Measurements from ENCODE around the gene RFX4.

Gene RFX4

GRCh38 chr12:106704081-106704480 lies 121.3 kb downstream of the RFX4 start:
- H3K4me1 ChIP-seq (ENCODE audit: insufficient read depth, low read length) = no peaks in the 10 kb centered on the region
- H3K36me3 ChIP-seq (ENCODE audit: insufficient read depth, low read length) = no peaks in the 10 kb centered on the region
- H3K4me3 ChIP-seq (ENCODE audit: low read depth in 1 of 2, low read length in 2 of 2) = no peak overlapping the region
- H3K27ac ChIP-seq (ENCODE audit: low read depth, low read length) = no peak overlapping the region
- no peak overlapping the region for H3K9ac ChIP-seq (ENCODE audit: low read length)
- no peaks in the 10 kb centered on the region for H3K27me3 ChIP-seq (ENCODE audit: control insufficient read depth in 1 of 2, insufficient read depth in 2 of 2, low read length in 2 of 2)
- no peaks in the 10 kb centered on the region for H3K9me3 ChIP-seq (ENCODE audit: low read length)

DNA sequence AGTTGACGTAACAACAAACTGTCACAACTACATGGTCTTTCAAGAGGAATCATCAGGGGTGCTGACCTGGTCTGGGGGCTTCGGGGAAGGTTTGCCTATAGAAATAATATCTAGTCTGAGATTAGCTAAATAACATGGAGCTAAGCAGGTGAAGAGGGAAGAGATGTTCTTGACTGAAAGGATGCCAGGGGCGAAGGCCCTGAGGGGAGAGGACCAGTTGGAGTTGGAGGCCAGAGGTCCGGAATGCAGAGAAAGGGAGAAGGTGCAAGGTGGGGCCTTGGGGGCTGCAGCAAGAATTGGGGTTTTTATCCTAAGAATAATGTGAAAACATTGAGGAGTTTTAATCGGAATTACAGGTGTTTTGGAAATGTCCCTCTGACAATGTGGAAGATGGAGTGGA lies 123.2 kb downstream of the RFX4 start:
- Histone ChIP-seq H3K4me3 (ENCODE audit: low read depth in 1 of 2, low read length in 2 of 2) (no peak overlapping the region), H3K9me3 (ENCODE audit: low read length) (no peaks in the 10 kb centered on the region), H3K9ac (ENCODE audit: low read length) (no peak overlapping the region), H3K4me1 (ENCODE audit: insufficient read depth, low read length) (no peaks in the 10 kb centered on the region), H3K27me3 (ENCODE audit: control insufficient read depth in 1 of 2, insufficient read depth in 2 of 2, low read length in 2 of 2) (no peaks in the 10 kb centered on the region), H3K27ac (ENCODE audit: low read depth, low read length) (no peak overlapping the region), H3K36me3 (ENCODE audit: insufficient read depth, low read length) (no peaks in the 10 kb centered on the region)

- H3K9me3 ChIP-seq (ENCODE audit: low read length) = no peaks in the 10 kb centered on the region
- no peaks in the 10 kb centered on the region for H3K4me1 ChIP-seq (ENCODE audit: insufficient read depth, low read length)
- H3K36me3 ChIP-seq (ENCODE audit: insufficient read depth, low read length) = no peaks in the 10 kb centered on the region
- H3K27me3 ChIP-seq (ENCODE audit: control insufficient read depth in 1 of 2, insufficient read depth in 2 of 2, low read length in 2 of 2) = no peaks in the 10 kb centered on the region
- no peak overlapping the region for H3K4me3 ChIP-seq (ENCODE audit: low read depth in 1 of 2, low read length in 2 of 2)
- H3K27ac ChIP-seq (ENCODE audit: low read depth, low read length) = no peak overlapping the region
- no peak overlapping the region for H3K9ac ChIP-seq (ENCODE audit: low read length)
Observed at GRCh38 chr12:106709068-106709511, 126.3 kb downstream of the RFX4 start.

- H3K36me3 ChIP-seq (ENCODE audit: insufficient read depth, low read length) = no peaks in the 10 kb centered on the region
- no peaks in the 10 kb centered on the region for H3K9me3 ChIP-seq (ENCODE audit: low read length)
- no peaks in the 10 kb centered on the region for H3K4me1 ChIP-seq (ENCODE audit: insufficient read depth, low read length)
- H3K9ac ChIP-seq (ENCODE audit: low read length) = no peak overlapping the region
- no peaks in the 10 kb centered on the region for H3K27me3 ChIP-seq (ENCODE audit: control insufficient read depth in 1 of 2, insufficient read depth in 2 of 2, low read length in 2 of 2)
- no peak overlapping the region for H3K27ac ChIP-seq (ENCODE audit: low read depth, low read length)
- H3K4me3 ChIP-seq (ENCODE audit: low read depth in 1 of 2, low read length in 2 of 2) = no peak overlapping the region
Observed at GRCh38 chr12:106710143-106710893, 127.5 kb downstream of the RFX4 start.

DNA sequence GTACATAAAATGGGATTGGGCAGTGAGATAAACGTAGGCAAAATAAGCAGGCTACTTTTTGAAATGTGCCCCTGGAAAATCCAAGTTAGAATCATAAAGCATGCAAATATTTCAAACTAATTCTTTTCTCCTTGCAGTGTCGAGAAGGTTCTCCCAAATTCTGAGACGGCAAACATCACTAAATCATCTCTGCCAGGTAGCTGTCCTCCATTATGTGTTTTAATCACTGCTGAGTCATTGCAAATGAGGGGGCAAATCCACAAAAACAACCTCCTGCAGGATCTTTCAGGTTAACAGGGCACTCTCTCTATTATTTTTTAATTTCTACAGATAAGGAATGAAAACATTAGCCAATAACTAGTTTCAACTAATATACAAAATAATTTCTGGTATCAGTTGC lies 128.5 kb downstream of the RFX4 start:
- Histone ChIP-seq H3K4me1 (ENCODE audit: insufficient read depth, low read length) (no peaks in the 10 kb centered on the region), H3K4me3 (ENCODE audit: low read depth in 1 of 2, low read length in 2 of 2) (no peak overlapping the region), H3K9ac (ENCODE audit: low read length) (no peak overlapping the region), H3K27ac (ENCODE audit: low read depth, low read length) (no peak overlapping the region), H3K9me3 (ENCODE audit: low read length) (no peaks in the 10 kb centered on the region), H3K27me3 (ENCODE audit: control insufficient read depth in 1 of 2, insufficient read depth in 2 of 2, low read length in 2 of 2) (no peaks in the 10 kb centered on the region), H3K36me3 (ENCODE audit: insufficient read depth, low read length) (no peaks in the 10 kb centered on the region)

DNA sequence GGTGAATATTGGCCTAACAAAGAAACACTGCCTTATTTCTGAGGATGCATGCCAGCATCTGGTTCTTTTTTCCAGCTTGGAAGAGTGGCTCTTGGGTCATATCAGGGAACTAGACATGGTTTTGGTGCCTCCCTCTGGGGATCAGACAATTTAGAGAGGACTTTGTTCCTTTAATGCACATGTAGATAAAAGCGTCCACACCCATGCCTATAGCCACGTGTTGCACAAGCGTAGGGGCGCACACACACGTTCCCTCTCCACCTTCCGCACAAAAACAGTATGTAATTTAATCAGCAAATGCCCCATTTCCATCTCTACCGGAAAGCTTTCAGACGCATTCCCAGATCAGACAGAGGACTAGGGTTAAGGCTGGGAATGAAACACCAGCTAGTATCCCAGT lies 130.0 kb downstream of the RFX4 start:
- Histone ChIP-seq H3K9me3 (ENCODE audit: low read length) (no peaks in the 10 kb centered on the region), H3K27ac (ENCODE audit: low read depth, low read length) (no peak overlapping the region), H3K27me3 (ENCODE audit: control insufficient read depth in 1 of 2, insufficient read depth in 2 of 2, low read length in 2 of 2) (no peaks in the 10 kb centered on the region), H3K4me1 (ENCODE audit: insufficient read depth, low read length) (no peaks in the 10 kb centered on the region), H3K9ac (ENCODE audit: low read length) (no peak overlapping the region), H3K36me3 (ENCODE audit: insufficient read depth, low read length) (no peaks in the 10 kb centered on the region), H3K4me3 (ENCODE audit: low read depth in 1 of 2, low read length in 2 of 2) (no peak overlapping the region)

DNA sequence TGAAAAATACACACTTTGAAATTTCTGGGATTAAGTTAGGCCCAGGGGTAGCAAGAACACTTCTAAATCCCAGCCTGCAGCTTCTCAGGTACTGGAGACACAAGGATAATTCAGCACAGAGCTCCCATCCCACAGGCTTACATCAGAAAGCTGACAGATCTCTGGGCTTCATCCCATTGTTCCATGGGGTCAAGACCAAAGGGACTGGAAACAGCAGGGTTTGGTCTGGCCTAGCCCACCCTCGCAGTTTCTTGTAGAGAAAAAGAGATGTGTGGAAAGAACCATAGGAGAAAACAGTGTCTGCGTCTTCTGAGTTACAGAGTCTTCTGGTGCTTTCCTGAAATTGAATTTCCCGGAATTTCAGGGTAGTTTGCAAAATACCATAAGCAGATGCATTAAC lies 132.1 kb downstream of the RFX4 start:
- Histone ChIP-seq H3K4me3 (ENCODE audit: low read depth in 1 of 2, low read length in 2 of 2) (no peak overlapping the region), H3K36me3 (ENCODE audit: insufficient read depth, low read length) (no peaks in the 10 kb centered on the region), H3K27me3 (ENCODE audit: control insufficient read depth in 1 of 2, insufficient read depth in 2 of 2, low read length in 2 of 2) (peaks cover 0 to 4% of the 10 kb centered on the region in 2 donors), H3K4me1 (ENCODE audit: insufficient read depth, low read length) (no peaks in the 10 kb centered on the region), H3K9ac (ENCODE audit: low read length) (no peak overlapping the region), H3K27ac (ENCODE audit: low read depth, low read length) (no peak overlapping the region), H3K9me3 (ENCODE audit: low read length) (no peaks in the 10 kb centered on the region)

DNA sequence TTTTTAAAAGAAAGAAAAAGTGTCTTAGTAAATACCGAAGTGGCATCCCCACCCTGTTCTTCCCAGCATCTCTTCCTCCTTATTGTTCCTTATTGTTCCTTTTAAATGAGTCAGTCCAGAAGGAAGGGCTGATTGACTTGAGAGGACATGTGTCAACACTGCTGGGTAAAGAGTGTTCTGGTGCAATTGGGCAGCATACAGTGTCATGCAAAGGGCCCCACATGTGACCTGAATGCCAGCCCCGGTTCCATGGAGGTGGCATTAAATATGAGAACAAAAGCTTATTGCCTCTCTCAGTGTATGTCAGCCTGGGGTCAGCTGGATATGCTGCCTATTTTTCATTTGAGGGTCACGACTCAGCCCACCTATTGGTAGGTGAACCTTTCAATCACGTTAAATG lies 132.8 kb downstream of the RFX4 start:
- H3K9ac ChIP-seq (ENCODE audit: low read length) = no peak overlapping the region
- no peaks in the 10 kb centered on the region for H3K36me3 ChIP-seq (ENCODE audit: insufficient read depth, low read length)
- peaks cover 0 to 4% of the 10 kb centered on the region in 2 donors for H3K27me3 ChIP-seq (ENCODE audit: control insufficient read depth in 1 of 2, insufficient read depth in 2 of 2, low read length in 2 of 2)
- no peak overlapping the region for H3K27ac ChIP-seq (ENCODE audit: low read depth, low read length)
- H3K4me3 ChIP-seq (ENCODE audit: low read depth in 1 of 2, low read length in 2 of 2) = no peak overlapping the region
- no peaks in the 10 kb centered on the region for H3K4me1 ChIP-seq (ENCODE audit: insufficient read depth, low read length)
- no peaks in the 10 kb centered on the region for H3K9me3 ChIP-seq (ENCODE audit: low read length)

DNA sequence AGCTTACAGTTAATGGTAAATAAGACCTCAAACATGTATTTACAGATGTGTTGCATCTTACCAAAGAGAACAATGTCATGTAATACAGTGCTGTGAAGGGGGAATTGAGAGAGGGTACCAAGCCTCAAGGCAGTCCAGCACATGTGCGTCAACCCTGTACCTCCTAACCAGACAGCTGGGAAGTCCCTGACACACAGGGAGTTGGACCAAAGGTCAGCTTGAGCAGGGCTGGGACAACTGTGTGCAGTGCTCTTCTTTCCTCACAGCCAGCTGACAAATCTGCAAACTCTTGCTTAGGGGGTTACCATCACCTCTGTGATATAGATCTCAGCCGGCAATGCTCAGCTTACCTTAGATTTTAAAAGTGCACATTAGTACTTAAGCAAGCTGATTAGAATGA lies 134.9 kb downstream of the RFX4 start:
- Histone ChIP-seq H3K9ac (ENCODE audit: low read length) (no peak overlapping the region), H3K27ac (ENCODE audit: low read depth, low read length) (no peak overlapping the region), H3K36me3 (ENCODE audit: insufficient read depth, low read length) (no peaks in the 10 kb centered on the region), H3K27me3 (ENCODE audit: control insufficient read depth in 1 of 2, insufficient read depth in 2 of 2, low read length in 2 of 2) (peaks cover 0 to 4% of the 10 kb centered on the region in 2 donors), H3K9me3 (ENCODE audit: low read length) (no peaks in the 10 kb centered on the region), H3K4me3 (ENCODE audit: low read depth in 1 of 2, low read length in 2 of 2) (no peak overlapping the region), H3K4me1 (ENCODE audit: insufficient read depth, low read length) (no peaks in the 10 kb centered on the region)

DNA sequence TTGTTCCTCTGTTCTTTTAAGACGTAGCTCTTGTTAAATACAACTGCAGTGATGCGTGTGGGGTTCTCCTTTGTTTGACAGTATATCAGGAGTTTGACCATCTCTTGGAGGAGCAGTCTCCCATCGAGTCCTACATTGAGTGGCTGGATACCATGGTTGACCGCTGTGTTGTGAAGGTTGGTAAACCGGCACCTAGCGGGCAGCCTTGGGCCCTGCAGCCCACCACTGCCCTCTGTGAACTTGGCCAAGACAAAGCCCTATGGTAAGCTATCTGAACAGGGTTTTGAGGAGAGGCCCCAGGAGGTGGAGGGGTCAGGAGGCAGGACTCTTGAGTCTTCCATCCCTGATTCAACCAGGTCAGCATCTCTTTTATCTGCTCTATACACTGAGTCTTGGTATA lies 137.1 kb downstream of the RFX4 start:
- Histone ChIP-seq H3K27ac (ENCODE audit: low read depth, low read length) (no peak overlapping the region), H3K9me3 (ENCODE audit: low read length) (no peaks in the 10 kb centered on the region), H3K4me1 (ENCODE audit: insufficient read depth, low read length) (no peaks in the 10 kb centered on the region), H3K9ac (ENCODE audit: low read length) (no peak overlapping the region), H3K36me3 (ENCODE audit: insufficient read depth, low read length) (no peaks in the 10 kb centered on the region), H3K4me3 (ENCODE audit: low read depth in 1 of 2, low read length in 2 of 2) (no peak overlapping the region), H3K27me3 (ENCODE audit: control insufficient read depth in 1 of 2, insufficient read depth in 2 of 2, low read length in 2 of 2) (peaks cover 0 to 4% of the 10 kb centered on the region in 2 donors)

- Histone ChIP-seq H3K36me3 (ENCODE audit: insufficient read depth, low read length) (no peaks in the 10 kb centered on the region), H3K9me3 (ENCODE audit: low read length) (no peaks in the 10 kb centered on the region), H3K4me3 (ENCODE audit: low read depth in 1 of 2, low read length in 2 of 2) (no peak overlapping the region), H3K9ac (ENCODE audit: low read length) (no peak overlapping the region), H3K27me3 (ENCODE audit: control insufficient read depth in 1 of 2, insufficient read depth in 2 of 2, low read length in 2 of 2) (peaks cover 0 to 4% of the 10 kb centered on the region in 2 donors), H3K4me1 (ENCODE audit: insufficient read depth, low read length) (no peaks in the 10 kb centered on the region), H3K27ac (ENCODE audit: low read depth, low read length) (no peak overlapping the region)
Observed at GRCh38 chr12:106720696-106721095, 137.9 kb downstream of the RFX4 start.

- H3K27ac ChIP-seq (ENCODE audit: low read depth, low read length) = no peak overlapping the region
- H3K9me3 ChIP-seq (ENCODE audit: low read length) = no peaks in the 10 kb centered on the region
- no peak overlapping the region for H3K4me3 ChIP-seq (ENCODE audit: low read depth in 1 of 2, low read length in 2 of 2)
- H3K9ac ChIP-seq (ENCODE audit: low read length) = no peak overlapping the region
- peaks cover 0 to 4% of the 10 kb centered on the region in 2 donors for H3K27me3 ChIP-seq (ENCODE audit: control insufficient read depth in 1 of 2, insufficient read depth in 2 of 2, low read length in 2 of 2)
- H3K36me3 ChIP-seq (ENCODE audit: insufficient read depth, low read length) = no peaks in the 10 kb centered on the region
- no peaks in the 10 kb centered on the region for H3K4me1 ChIP-seq (ENCODE audit: insufficient read depth, low read length)
Observed at GRCh38 chr12:106721915-106722314, 139.1 kb downstream of the RFX4 start.

Measured in muscle layer of colon (tissue), 2 donors.